Measurements from ENCODE around the gene HEBP2. TPM values are rescaled to one million over a fixed set of nuclear protein-coding genes. Genes with fewer than 3 reads are reported as not detected.
"Not testable (repeated sequence)": the region's sequence is repeated elsewhere in the genome, so short reads cannot be mapped to it uniquely, and the experiment has no call there.

HEBP2 gene
- total RNA-seq, 1 experiment from 2014 or later: 40.9 TPM

DNA sequence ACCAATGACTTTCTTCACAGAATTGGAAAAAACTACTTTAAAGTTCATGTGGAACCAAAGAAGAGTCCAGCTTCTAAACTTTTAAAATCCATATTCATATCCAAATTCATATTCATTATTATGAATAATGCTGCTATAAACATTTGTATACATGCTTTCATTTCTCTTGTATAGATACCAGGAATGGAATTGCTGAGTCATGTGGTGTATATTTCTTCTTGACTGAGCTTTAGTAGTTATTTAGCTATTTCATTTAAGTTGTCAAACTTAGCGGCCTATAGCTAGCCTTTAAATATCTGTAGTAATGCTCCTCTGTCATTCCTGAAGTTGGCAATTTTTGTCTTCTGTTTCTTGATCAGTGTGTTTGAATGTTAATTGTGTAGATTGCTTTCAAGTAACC, 46.1 kb upstream of the HEBP2 start:
- Mint-ChIP-seq H3K4me3 (no peak overlapping the region), H3K27me3 (ENCODE audit: low read depth) (no peaks in the 10 kb centered on the region), H3K36me3 (no peaks in the 10 kb centered on the region), H3K9me3 (peaks cover 6% of the 10 kb centered on the region), H3K27ac (no peak overlapping the region), H3K4me1 (no peaks in the 10 kb centered on the region)
- CTCF ChIA-PET: interaction anchor here (0.6 kb wide), 1 partner anchor 399 kb away, joined by 3 read pairs; no protein-coding TSS in a partner anchor
- TF ChIP-seq, protein P1, sequence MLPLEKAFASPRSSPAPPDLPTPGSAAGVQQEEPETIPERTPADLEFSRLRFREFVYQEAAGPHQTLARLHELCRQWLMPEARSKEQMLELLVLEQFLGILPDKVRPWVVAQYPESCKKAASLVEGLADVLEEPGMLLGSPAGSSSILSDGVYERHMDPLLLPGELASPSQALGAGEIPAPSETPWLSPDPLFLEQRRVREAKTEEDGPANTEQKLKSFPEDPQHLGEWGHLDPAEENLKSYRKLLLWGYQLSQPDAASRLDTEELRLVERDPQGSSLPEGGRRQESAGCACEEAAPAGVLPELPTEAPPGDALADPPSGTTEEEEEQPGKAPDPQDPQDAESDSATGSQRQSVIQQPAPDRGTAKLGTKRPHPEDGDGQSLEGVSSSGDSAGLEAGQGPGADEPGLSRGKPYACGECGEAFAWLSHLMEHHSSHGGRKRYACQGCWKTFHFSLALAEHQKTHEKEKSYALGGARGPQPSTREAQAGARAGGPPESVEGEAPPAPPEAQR (CRISPR knock-in tag; IDR thresholded peaks at IDR 0.05): no peak
- TF ChIP-seq OVOL2 (CRISPR knock-in tag; IDR thresholded peaks at IDR 0.05; ENCODE audit: borderline replicate concordance): no peak
- no peak for TF ChIP-seq NR3C1 (CRISPR knock-in tag; conservative IDR thresholded peaks at IDR 0.05; ENCODE audit: low read depth)
- TF ChIP-seq ZNF416 (CRISPR knock-in tag; IDR thresholded peaks at IDR 0.05): no peak
- no peak for TF ChIP-seq MAX (CRISPR knock-in tag; IDR thresholded peaks at IDR 0.05)
- TF ChIP-seq NFYB (CRISPR knock-in tag; conservative IDR thresholded peaks at IDR 0.05; ENCODE audit: low read depth): no peak
- TF ChIP-seq ZNF219 (CRISPR knock-in tag; IDR thresholded peaks at IDR 0.05; ENCODE audit: borderline replicate concordance): no peak
- no peak for TF ChIP-seq ZNF423 (CRISPR knock-in tag; IDR thresholded peaks at IDR 0.05)
- TF ChIP-seq GRHL2 (CRISPR knock-in tag; IDR thresholded peaks at IDR 0.05; ENCODE audit: insufficient replicate concordance, severe bottlenecking): no peak
- no peak for TF ChIP-seq PRDM15 (CRISPR knock-in tag; IDR thresholded peaks at IDR 0.05)
- no peak for TF ChIP-seq ZNF263 (CRISPR knock-in tag; IDR thresholded peaks at IDR 0.05; ENCODE audit: low read depth)
- TF ChIP-seq, protein P2, sequence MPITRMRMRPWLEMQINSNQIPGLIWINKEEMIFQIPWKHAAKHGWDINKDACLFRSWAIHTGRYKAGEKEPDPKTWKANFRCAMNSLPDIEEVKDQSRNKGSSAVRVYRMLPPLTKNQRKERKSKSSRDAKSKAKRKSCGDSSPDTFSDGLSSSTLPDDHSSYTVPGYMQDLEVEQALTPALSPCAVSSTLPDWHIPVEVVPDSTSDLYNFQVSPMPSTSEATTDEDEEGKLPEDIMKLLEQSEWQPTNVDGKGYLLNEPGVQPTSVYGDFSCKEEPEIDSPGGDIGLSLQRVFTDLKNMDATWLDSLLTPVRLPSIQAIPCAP (CRISPR knock-in tag; IDR thresholded peaks at IDR 0.05): no peak
- TF ChIP-seq IRF2 (CRISPR knock-in tag; IDR thresholded peaks at IDR 0.05; ENCODE audit: borderline replicate concordance, low read depth): no peak
- no peak for TF ChIP-seq MYBL2 (CRISPR knock-in tag; IDR thresholded peaks at IDR 0.05)
- TF ChIP-seq HMGXB4 (CRISPR knock-in tag; IDR thresholded peaks at IDR 0.05): no peak
- TF ChIP-seq FOXP1 (CRISPR knock-in tag; IDR thresholded peaks at IDR 0.05; ENCODE audit: borderline replicate concordance): no peak
- TF ChIP-seq USF2 (CRISPR knock-in tag; IDR thresholded peaks at IDR 0.05): no peak
- no peak for TF ChIP-seq JUN (CRISPR knock-in tag; IDR thresholded peaks at IDR 0.05)
- no peak for TF ChIP-seq CBFB (CRISPR knock-in tag; IDR thresholded peaks at IDR 0.05; ENCODE audit: low read depth)
- TF ChIP-seq FOXJ3 (CRISPR knock-in tag; IDR thresholded peaks at IDR 0.05; ENCODE audit: borderline replicate concordance): no peak
- POLR2A ChIA-PET: no interaction called here
- DNase-seq (ENCODE audit: low spot score) (no peak), ATAC-seq (no peak)

GRCh38 chr6:138368684-138369083, 35.3 kb upstream of the HEBP2 start:
- H3K27me3 Mint-ChIP-seq (ENCODE audit: low read depth); DNase-seq (ENCODE audit: low spot score); CTCF ChIA-PET; H3K27ac Mint-ChIP-seq; H3K4me3 Mint-ChIP-seq; ATAC-seq; POLR2A ChIA-PET; H3K9me3 Mint-ChIP-seq; H3K36me3 Mint-ChIP-seq: not testable (repeated sequence)
- H3K4me1 Mint-ChIP-seq: peaks cover 29% of the 10 kb centered on the region

All from WTC11 (cell line).